GM21786 (cell line): Measurements from ENCODE around the gene FNDC3A.
"Not testable (repeated sequence)": the region's sequence is repeated elsewhere in the genome, so short reads cannot be mapped to it uniquely, and the experiment has no call there.

Source experiments
- ATAC-seq: cut with Tn5 transposase; IDR thresholded peaks from one replicate; pipeline ENCODE4 v1.9.1; 2021; ENCODE audit not compliant: unreplicated experiment

FNDC3A gene

DNA sequence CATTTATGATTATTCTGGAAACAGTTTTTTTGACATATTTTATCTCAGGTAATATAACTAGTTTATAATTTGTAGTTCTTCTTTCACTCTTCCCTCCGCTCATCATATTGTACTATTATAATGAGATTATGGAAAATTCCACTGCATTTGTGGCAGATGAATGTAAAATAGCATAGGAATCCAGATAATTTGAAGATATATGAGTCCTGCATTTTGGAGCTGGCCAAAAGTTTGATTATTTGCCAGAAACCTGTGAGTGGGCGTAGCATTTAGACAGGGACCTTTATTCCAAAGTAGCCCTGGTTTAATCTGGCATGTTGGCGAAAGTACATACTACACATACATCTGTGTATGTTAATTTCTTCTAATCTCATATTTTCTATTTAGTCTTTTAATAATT, 65.2 kb downstream of the FNDC3A start:
- ATAC-seq, result no peak

- no peak for ATAC-seq
Measured at GRCh38 chr13:49042476-49042875, 66.8 kb downstream of the FNDC3A start.

DNA sequence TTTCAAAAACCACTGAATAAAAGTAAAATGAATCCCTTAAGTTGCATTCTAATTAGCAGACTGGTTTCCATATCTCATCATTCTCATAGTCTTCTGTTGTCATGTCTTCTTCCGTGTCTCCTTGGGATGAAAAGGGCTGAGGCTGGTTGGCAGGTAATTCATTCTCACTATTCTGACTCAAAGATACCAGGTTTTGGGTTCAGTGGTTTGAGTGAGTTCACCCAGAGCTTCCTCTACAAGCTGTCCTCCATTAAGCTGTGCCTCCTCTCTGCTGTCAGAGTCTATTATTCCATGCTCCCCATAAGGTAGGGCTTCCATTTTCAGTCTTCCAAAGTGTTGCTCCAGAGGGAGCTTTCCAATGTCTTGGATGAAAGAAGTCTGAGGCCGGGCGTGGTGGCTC, 68.3 kb downstream of the FNDC3A start:
- no peak for ATAC-seq

- no peak for ATAC-seq
Measured at GRCh38 chr13:49044836-49045235, 69.1 kb downstream of the FNDC3A start.

DNA sequence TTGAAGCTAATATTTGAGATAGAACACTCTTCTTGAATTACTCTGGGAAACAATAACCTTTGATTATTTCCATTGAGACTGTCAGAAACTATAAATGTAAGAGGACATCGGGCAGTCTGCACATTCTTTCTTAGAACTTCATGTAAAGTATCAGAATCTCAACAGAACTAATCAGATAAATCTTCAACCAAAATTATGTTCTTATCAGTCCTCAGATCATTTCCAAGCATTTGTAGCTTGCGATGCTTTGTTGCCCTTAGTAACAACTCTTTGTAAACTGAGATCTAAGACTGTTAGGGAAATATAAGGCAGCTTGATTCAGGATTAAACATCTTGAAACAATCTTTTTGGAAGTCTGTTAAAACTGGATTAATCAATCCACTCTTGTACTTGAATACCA, 70.3 kb downstream of the FNDC3A start:
- ATAC-seq, result no peak

DNA sequence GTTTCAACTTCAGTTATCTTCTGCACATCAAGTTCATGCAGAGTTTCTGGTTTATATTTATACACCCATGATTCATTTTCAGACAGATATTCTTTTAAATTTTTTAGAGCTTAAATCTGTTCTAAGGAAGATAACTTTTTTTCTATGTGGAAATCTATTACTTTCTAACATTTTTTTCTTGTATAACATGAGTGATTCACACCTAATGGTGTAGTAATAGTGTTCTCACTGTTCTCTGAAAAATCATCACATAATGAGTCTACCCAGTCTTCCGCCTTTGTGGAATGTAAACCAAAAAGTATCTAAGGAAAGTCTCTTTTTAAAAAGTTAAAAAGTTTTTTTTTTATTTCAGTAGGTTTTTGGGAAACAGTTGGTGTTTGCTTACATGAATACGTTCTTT, 70.8 kb downstream of the FNDC3A start:
- ATAC-seq, result no peak

GRCh38 chr13:49052813-49053212, 77.1 kb downstream of the FNDC3A start:
- no peak for ATAC-seq

- ATAC-seq, result no peak
Measured at GRCh38 chr13:49053215-49053614, 77.5 kb downstream of the FNDC3A start.

DNA sequence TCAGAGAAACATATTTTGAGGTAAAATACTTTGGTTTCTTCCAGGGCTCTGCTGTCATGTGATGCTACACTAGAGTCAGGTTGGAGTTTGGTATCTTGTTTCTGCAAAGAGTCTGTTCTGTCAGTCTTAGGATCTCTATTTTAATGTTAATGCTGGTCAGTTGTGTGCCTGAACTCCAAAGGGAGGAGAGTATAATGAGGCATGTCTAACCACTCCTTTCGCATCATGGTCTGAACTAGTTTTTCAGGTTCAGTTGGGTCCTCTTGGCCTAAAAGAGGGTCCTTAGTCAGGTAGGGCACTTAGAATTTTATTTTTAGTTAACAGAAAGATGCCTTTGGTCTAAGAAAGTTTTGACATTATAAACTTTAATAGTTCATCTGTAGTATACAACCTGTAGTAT, 78.2 kb downstream of the FNDC3A start:
- no peak for ATAC-seq

DNA sequence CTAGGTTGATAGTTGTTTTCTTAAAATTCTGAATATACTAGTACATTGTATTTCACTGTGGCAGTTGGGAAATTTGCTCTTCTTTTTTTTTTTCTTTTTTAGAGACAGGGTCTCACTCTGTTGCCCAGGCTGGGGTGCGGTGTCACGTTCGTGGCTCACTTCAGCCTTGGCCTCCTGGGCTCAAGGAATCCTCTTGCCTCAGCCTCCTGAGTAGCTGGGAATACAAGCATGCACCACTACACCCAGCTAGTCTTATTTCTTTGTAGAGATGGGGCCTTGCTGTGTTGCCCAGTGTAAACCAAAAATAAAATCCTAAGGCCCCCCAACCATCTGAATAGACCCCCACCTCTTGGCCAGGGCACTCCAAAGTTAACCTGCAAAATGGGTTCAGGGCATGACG, 79.3 kb downstream of the FNDC3A start:
- ATAC-seq, result no peak

- no peak for ATAC-seq
Measured at GRCh38 chr13:49057176-49057575, 81.5 kb downstream of the FNDC3A start.

DNA sequence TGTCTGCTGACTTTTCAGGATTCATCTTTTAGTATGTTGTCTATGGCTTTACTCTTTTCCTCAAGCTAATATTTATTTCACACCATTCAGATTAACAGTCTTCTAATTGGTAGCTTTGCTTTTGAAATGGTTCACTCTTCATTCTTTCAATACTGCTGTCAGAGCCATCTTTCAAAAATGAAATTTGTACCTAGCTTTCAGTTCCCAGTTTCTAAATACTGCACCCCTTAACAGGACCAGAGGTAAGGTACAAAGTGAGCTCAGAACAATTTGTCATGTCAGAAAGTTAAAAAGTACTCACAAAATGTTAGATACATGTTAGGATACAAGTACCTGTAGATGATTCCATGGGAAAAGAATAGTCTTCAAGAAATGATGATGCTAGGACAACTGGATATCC, 83.0 kb downstream of the FNDC3A start:
- ATAC-seq, result no peak

GRCh38 chr13:49060678-49061387, 85.1 kb downstream of the FNDC3A start:
- ATAC-seq, result no peak

GRCh38 chr13:49061388-49061752, 85.7 kb downstream of the FNDC3A start:
- not testable (repeated sequence) for ATAC-seq

- no peak for ATAC-seq
Measured at GRCh38 chr13:49062297-49062896, 86.7 kb downstream of the FNDC3A start.

- ATAC-seq, result no peak
Measured at GRCh38 chr13:49063011-49063410, 87.3 kb downstream of the FNDC3A start.

DNA sequence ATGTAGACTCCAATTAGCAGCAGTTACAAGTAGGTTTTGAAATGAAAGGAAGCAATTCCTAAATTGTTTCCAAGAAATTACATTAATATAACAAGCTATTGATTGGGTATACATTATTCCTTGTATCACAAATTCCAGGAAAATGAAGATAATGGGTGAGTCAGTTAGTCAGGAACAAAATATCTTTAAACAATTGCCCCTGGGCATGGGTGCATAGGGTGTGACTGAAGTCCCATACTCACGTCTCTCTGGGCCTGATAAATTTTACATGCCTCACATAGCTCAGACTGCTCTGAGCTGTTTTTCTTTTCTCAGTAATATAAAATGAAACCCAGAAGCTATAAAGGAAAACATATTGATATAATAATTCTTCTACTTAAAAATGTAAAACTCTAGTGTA, 87.8 kb downstream of the FNDC3A start:
- no peak for ATAC-seq

DNA sequence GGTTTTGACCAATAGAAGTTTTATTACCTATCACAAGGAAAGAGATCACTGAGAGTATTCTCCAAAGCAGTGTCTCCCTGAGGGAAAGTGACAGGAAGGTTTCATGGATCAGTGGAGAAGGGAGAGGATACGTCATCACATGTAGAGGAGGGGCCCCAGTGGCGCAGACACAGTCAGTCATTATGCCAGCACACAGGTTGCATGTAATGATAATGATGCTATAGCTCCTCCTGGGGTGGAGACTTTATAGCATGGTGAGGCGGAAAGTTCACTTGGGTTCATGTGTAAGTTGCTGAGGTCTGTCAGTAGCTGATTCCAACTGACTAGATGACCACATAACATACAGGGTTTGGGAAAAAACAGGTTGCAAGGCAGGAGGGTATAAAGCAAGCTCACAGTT, 88.8 kb downstream of the FNDC3A start:
- no peak for ATAC-seq

- ATAC-seq, result no peak
Measured at GRCh38 chr13:49066856-49067255, 91.1 kb downstream of the FNDC3A start.

DNA sequence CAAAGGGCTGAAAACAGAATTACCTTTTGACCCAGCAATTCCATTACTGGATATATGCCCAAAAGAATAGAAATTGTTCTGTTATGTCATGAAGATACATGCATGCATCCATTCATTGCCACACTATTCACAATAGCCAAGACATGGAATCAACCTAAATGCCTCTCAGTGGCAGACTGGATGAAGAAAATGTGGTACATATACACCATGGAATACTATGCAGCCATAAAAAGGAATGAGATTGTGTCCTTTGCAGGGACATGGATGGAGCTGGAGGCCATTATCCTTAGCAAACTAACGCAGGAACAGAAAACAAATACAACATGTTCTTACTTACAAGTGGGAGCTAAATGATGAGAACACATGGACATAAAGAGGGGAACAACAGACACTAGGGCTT, 92.8 kb downstream of the FNDC3A start:
- ATAC-seq, result not testable (repeated sequence)

DNA sequence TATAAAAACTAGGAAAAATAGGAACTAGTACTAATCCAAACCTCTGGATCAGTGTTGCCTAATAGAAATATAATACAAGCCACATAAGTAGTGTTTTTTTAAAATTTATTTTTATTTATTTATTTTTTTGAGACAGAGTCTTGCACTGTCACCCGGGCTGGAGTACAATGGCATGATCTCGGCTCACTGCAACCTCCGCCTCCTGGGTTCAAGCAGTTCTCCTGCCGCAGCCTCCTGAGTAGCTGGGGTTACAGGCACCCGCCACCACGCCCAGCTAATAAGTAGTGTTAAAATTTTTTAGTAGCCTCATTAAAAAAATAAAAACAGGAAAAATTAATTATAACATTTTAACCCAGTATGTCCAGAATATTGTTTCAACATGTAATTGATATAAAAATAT, 94.3 kb downstream of the FNDC3A start:
- ATAC-seq, result not testable (repeated sequence)

GRCh38 chr13:49071341-49071937, 95.7 kb downstream of the FNDC3A start:
- ATAC-seq, result no peak
